ENCODE measurements around the gene KDELR1. TPM values are rescaled to one million over a fixed set of nuclear protein-coding genes. Genes with fewer than 3 reads are reported as not detected.

KDELR1 gene
- total RNA-seq, 1 donor from 2014 or later, result 255 TPM

GRCh38 chr19:48396824-48397176 is 5.4 kb upstream of the KDELR1 start:
- peak overlapping the region; percentile 76 for H3K4me3 Mint-ChIP-seq
- DNase-seq (ENCODE audit: low spot score in 2 of 2, unreplicated experiment in 2 of 2), result no peak
- no peak for TF ChIP-seq CTCF (IDR thresholded peaks at IDR 0.05; ENCODE audit: unreplicated experiment)
- H3K36me3 Mint-ChIP-seq, result no peaks in the 10 kb centered on the region
- H3K27me3 Mint-ChIP-seq (ENCODE audit: low read depth), result peaks cover 36% of the 10 kb centered on the region
- no peaks in the 10 kb centered on the region for H3K9me3 Mint-ChIP-seq
- H3K4me1 Mint-ChIP-seq, result peaks cover 45% of the 10 kb centered on the region
- no peak overlapping the region for H3K27ac Mint-ChIP-seq

GRCh38 chr19:48396016-48396823 is 4.9 kb upstream of the KDELR1 start:
- no peaks in the 10 kb centered on the region for H3K9me3 Mint-ChIP-seq
- peak overlapping the region; percentile 69 for H3K27ac Mint-ChIP-seq
- TF ChIP-seq CTCF (IDR thresholded peaks at IDR 0.05; ENCODE audit: unreplicated experiment), result no peak
- H3K4me3 Mint-ChIP-seq, result peak overlapping the region; percentile 76
- DNase-seq (ENCODE audit: low spot score in 2 of 2, unreplicated experiment in 2 of 2), result no peak
- no peaks in the 10 kb centered on the region for H3K36me3 Mint-ChIP-seq
- H3K27me3 Mint-ChIP-seq (ENCODE audit: low read depth), result peaks cover 36% of the 10 kb centered on the region
- peaks cover 48% of the 10 kb centered on the region for H3K4me1 Mint-ChIP-seq

GRCh38 chr19:48395499-48395898 is 4.1 kb upstream of the KDELR1 start:
- Mint-ChIP-seq H3K4me3 (peak overlapping the region; percentile 76), H3K4me1 (peaks cover 47% of the 10 kb centered on the region), H3K36me3 (no peaks in the 10 kb centered on the region), H3K27me3 (ENCODE audit: low read depth) (peaks cover 36% of the 10 kb centered on the region), H3K27ac (peak overlapping the region; percentile 69), H3K9me3 (no peaks in the 10 kb centered on the region)
- TF ChIP-seq CTCF (IDR thresholded peaks at IDR 0.05; ENCODE audit: unreplicated experiment), result no peak
- no peak for DNase-seq (ENCODE audit: low spot score in 2 of 2, unreplicated experiment in 2 of 2)

- H3K27ac Mint-ChIP-seq, result no peak overlapping the region
- H3K36me3 Mint-ChIP-seq, result no peaks in the 10 kb centered on the region
- DNase-seq (ENCODE audit: low spot score in 2 of 2, unreplicated experiment in 2 of 2), result no peak
- H3K27me3 Mint-ChIP-seq (ENCODE audit: low read depth), result peaks cover 36% of the 10 kb centered on the region
- H3K4me3 Mint-ChIP-seq, result peak overlapping the region; percentile 76
- H3K9me3 Mint-ChIP-seq, result no peaks in the 10 kb centered on the region
- TF ChIP-seq CTCF (IDR thresholded peaks at IDR 0.05; ENCODE audit: unreplicated experiment), result no peak
- peaks cover 46% of the 10 kb centered on the region for H3K4me1 Mint-ChIP-seq
Observed at GRCh38 chr19:48395170-48395455, 3.8 kb upstream of the KDELR1 start.

- H3K4me3 Mint-ChIP-seq, result peak overlapping the region; percentile 76
- no peak for DNase-seq (ENCODE audit: low spot score in 2 of 2, unreplicated experiment in 2 of 2)
- peak overlapping the region; percentile 5 for H3K27ac Mint-ChIP-seq
- no peaks in the 10 kb centered on the region for H3K36me3 Mint-ChIP-seq
- TF ChIP-seq CTCF (IDR thresholded peaks at IDR 0.05; ENCODE audit: unreplicated experiment), result no peak
- no peaks in the 10 kb centered on the region for H3K9me3 Mint-ChIP-seq
- peaks cover 47% of the 10 kb centered on the region for H3K4me1 Mint-ChIP-seq
- H3K27me3 Mint-ChIP-seq (ENCODE audit: low read depth), result peaks cover 36% of the 10 kb centered on the region
Observed at GRCh38 chr19:48394331-48395169, 3.2 kb upstream of the KDELR1 start.

Measured in mesothelial cell of epicardium (in vitro differentiated cells).